HG03159 (cell line): ENCODE measurements around the gene RNASE8.
"Not testable (repeated sequence)": the region's sequence is repeated elsewhere in the genome, so short reads cannot be mapped to it uniquely, and the experiment has no call there.

Source experiments
- ATAC-seq: cut with Tn5 transposase; IDR thresholded peaks from one replicate; pipeline ENCODE4 v1.9.1; 2021; ENCODE audit warnings: mild to moderate bottlenecking, moderate library complexity; ENCODE audit not compliant: unreplicated experiment

Gene RNASE8

DNA sequence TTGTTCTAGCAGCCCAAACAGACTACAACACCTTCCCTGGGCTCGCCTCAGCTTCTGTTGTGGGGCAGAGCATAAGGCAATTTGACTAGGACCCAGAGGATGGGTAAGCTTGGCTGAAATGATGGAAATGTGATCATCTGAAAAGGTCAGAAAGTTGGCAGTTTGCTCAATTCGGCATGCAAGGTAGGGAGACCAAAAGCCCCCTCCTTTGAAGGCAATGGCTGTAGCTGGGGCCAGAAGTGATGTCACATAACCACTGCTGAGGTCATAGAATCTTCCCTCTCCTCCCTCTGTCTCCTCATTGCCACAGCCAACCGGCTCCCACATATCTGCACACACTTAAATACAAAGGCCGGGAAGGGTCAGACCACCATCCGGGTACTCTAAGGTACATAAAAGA is 27.7 kb upstream of the RNASE8 start, which contains the start of gene TPPP2:
TPPP2 (plus strand) TSS at position 301 of the 400 bp plus-strand sequence. CDS start 365 bp downstream, outside the sequence.
- ATAC-seq, result no peak

DNA sequence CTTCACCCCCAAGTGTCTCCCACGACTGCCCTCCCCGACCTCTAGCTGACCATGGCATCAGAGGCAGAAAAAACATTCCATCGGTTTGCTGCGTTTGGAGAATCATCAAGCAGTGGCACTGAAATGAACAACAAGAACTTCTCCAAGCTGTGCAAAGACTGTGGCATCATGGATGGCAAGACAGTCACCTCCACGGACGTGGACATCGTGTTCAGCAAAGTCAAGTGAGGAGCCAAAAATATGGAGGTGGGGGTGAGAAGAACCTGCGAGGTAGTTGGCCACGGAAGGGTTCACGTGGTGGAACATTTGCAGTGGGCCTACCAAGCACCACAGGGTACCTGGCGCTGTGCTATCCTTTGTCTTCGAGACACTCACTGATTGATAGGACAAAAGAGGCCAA is 27.1 kb upstream of the RNASE8 start:
- no peak for ATAC-seq

DNA sequence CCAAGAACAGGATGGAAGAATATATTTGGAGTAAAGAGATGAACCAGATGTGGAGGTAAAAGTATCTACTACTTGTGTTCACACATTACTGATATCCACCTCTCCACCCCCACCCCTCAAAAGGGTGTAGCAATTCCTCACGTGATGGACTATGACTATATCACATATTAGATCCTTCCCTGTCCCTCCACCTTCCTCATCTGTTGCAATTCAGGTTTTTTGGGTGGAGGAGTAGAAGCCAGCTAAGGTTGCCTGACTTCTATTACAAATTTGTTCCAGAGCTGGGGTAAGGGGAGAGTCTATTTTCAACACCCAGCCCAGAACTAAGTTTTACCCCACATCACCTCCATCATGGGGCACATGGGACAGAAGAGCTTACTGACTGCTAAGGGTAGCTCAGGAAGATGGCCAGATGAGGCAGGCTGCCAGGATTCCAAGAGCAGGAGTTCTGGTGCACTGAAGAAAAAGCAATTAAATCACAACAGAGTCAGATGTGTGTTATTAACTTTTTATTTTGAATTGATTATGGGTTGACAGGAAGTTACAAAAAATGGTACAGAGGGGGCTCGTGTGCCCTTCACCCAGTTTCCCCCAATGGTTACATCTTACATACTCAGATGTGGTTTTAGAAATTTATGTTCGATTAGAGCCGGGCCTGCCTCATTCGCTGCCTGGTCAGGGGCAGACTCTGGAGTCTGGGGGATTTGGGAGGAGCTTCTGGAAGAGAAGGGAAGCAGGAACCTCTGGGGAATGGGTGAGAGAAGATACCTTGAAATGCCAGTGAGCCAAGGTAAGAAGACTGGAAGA is 25.1 kb upstream of the RNASE8 start:
- no peak for ATAC-seq

DNA sequence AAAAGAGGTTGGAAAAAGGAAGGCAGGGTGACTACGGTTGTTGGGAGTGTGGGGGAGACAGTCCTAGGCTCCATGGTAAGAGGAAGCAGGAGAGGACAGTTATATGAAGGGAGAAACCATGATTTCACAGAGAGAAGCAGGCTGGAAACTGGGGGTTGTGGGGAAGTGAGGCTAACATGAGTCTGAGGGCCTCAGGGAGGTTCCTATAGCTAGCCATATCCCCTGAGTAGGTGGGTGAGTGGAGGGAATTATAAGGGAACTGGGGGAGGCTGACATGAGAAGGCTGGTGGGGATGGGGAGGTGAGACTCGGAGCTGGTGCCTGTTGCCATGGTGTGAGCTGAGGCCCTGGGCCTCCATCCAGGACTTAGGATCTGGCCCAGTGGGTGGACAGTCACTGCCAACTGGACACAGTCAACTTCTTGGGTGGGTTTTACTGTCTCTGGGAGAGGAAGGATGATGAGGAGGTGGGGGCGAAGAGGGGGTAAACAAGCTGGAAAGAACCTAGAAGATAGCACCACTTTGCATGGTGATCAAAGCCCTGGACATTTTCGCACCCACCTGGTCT is 24.4 kb upstream of the RNASE8 start:
- ATAC-seq, result no peak

DNA sequence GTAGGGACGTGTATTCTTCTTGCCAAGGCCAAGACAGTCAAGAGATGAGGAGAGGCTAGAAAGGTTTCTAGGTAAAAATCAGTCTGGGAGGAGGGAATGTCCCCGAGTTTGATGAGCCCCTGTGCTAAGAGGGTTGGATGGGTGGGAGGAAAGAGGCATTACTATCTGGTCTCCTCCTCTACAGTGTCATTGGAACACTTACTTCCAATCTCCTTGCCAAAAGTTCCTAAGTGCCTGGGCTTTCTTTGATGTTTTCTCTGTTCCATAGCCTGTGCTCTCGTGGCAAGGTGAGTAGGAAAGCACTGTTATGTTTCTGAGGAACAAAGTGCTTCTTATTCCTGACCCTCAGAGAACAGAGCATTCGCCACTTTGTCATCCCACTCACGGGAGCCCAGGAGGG is 22.9 kb upstream of the RNASE8 start, which contains the start of gene RNASE13:
RNASE13 (minus strand) TSS at position 101 of the 400 bp plus-strand sequence. CDS start 519 bp downstream, outside the sequence.
- ATAC-seq, result no peak

DNA sequence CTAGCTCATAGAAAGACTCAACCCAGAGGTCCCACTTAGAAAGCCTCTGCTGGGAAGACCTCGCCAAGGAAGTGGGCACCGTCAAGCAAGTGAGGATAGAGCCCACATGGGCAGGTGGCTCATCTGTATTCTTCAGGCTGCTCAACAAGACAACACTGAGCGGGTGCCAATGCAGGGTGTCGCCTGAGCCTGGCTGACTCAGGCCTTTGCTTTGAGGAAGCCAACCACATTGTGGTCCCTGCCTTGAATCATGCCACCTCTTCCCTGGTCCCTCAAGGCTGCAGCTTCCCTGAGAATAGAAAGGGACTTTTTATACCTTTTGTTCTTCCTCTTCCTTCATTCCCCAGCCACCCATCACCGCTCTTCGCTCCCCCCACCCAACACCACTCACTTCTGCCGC is 20.9 kb upstream of the RNASE8 start:
- ATAC-seq, result no peak

DNA sequence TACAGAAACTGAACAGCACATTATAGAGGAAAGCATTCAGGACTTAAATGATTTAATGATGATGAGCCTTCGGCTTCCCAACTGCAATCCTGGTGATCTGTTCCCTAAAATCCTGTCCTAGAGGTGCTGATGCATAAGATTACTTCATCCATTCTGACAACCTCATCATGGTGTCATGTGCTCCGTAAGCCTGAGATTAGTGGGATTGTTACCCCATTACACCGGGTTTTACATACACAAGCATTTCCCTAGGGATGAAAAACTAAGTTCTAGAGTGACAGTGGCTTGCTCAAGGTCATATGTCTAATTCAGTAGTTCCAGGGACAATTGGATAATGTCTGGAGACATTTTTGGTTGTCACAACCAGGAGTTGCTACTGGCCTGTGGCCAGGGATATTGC is 20.5 kb upstream of the RNASE8 start:
- no peak for ATAC-seq

DNA sequence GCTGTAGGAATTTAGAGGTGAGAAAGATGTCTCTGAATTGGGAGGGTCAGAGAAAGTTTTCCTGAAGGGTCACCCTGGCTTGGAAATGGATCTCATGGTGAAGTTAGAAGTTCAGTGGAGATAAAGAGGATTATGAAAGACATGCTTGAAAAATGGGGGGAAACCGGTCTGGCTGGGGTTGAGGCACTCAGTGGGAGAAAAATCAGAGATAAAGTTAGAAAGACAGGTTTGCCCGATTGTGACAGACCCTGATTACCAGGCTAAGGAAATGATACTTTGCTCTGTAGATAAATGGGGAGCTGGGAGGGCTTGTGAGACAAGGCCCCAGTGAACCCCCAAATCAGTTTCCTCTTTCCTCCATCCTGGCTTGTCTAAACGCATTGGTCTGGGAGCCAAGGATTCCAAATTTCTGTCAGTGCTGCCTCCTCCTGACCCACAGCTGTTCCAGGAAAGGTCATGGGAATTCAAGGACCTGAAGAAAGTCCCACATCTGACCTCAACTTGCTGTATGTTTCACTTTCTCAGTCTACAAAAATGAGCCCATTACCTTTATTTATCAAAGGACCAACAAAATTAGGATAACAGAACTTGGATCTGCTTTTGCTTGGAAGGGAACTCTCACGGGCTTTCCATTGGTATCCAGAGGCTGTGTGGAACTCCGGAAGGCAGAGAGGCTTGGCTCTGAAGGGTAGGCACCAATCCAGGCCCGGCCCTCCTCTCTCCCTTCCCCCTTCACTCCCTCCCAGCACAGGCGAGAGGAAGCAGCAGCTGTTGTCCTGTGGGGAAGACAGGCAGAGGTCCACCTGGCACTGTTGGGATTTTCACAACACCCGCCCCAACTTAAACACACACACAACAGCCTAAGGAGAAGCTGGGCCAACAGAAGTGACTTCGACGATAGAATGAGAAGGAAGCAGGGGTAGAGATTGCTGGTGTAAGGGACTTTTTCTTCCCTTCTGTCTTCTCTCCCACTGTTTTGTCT is 18.9 kb upstream of the RNASE8 start:
- ATAC-seq, result no peak

DNA sequence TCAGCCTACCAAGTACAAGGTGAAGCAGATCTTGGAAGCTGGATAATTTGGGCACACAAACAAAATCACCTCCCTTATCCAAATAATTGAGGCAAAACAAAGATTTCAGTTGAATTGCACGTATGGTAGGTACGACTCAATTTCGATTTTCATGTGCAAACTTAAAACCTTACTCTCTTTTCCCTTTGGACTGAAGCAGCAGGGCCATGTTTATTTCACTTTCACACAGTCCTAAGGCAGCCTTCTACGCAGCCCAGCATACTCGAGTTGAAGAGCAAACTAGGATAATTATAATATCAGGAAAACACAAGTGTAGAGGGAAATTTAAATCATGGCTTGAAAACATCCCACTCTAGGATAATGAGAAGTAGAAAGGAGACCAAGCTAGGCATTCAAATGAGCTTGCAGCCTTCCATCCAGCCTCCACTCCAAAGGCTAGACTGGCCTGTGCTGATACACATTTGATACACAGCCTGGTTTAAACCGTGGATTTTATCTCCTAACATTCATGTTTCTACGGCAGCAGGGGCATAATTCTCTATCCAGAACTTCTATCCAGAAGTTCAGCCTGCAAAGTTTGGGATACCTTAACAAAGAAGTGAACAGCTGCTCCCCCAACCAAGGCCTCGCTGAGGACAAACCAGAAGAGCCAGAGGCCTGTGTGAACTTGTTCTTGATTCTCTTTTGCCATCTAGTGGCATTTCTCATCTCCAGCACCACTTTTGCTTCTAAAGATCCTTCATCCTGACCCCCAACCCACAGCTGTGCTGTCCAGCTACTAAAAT is 17.8 kb upstream of the RNASE8 start:
- no peak for ATAC-seq

DNA sequence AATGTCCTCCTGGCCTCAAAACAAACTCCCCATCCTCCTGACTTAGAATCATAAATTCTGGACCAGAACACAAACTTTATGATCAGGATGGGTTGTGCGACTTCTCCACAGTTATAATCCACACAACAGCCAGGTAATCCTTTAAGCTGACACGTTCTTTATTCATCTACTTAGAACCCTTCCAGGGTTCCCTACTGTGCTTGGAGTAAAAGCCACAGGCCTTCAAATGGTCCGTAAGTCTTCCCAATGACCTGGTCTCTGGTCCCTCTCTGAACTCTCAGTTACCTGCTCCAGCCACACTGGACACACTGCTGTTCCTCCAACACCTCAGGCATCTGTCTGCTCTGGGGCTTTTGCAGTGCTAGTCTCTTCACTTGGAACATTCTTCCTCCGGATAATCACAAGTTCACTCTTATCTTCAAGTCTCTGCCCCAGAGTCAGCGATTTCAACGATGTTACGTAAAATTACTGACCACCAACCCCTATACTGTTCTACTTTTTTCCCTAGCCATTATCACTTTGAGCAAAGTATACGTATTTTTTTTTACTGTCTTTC is 17.2 kb upstream of the RNASE8 start:
- ATAC-seq, result no peak

DNA sequence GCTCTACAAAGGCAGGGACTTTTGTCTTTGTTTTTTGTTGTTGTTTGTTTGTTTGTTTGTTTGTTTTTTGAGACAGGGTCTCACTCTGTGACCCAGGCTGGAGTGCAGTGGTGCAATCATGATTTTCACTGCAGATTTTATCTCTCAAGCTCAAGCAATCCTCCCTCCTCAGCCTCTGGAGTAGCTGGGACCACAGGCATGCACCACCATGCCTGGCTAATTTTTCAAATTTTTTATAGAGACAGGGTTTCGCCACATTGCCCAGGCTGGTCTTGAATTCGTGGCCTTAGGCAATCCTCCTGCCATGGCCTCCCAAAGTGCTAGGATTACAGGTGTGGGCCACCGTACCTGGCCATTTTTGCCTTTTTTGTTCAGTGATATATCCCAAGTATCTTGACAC is 16.7 kb upstream of the RNASE8 start:
- ATAC-seq, result not testable (repeated sequence)

DNA sequence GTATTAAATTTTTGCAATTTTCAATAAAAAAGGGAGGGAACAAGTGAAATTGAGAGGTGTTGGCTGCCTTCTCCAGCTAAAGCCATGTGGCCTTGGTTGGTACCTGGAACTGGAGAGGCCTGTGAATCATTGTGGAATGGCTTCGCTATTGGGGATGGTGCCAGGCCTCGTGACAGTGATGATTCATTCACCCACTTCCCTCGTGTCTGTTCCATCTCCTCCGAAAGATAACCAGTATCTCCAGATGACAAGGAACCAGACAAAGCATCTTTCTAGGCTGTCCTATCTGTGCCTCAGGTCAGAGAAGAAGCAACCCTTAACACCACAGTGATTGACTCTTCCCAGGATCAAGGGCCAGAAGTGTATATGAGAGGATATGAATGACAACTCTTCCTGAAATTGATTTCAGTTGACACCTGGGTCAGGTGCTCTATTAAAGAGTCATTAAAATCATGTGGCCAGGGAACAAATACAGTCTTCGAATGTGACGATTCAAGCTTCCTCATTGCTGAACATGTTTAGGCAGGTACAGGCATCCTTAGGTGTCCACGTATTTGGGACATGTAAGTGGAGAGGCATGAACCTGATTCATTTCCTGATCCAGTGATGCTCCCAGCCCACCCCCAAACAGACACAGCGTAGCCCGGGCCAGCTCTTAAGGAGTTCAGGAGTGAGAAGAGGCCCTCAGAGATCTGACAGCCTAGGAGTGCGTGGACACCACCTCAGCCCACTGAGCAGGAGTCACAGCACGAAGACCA is 15.8 kb upstream of the RNASE8 start, which contains the start of gene RNASE7:
RNASE7 (plus strand) TSS at position 687 of the 758 bp plus-strand sequence. CDS start 631 bp downstream, outside the sequence.
- no peak for ATAC-seq

DNA sequence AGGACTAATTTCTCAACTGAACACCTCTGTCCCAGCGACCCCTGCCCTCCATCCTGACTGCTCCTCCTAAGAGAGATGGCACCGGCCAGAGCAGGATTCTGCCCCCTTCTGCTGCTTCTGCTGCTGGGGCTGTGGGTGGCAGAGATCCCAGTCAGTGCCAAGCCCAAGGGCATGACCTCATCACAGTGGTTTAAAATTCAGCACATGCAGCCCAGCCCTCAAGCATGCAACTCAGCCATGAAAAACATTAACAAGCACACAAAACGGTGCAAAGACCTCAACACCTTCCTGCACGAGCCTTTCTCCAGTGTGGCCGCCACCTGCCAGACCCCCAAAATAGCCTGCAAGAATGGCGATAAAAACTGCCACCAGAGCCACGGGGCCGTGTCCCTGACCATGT is 14.7 kb upstream of the RNASE8 start:
- ATAC-seq, result no peak

DNA sequence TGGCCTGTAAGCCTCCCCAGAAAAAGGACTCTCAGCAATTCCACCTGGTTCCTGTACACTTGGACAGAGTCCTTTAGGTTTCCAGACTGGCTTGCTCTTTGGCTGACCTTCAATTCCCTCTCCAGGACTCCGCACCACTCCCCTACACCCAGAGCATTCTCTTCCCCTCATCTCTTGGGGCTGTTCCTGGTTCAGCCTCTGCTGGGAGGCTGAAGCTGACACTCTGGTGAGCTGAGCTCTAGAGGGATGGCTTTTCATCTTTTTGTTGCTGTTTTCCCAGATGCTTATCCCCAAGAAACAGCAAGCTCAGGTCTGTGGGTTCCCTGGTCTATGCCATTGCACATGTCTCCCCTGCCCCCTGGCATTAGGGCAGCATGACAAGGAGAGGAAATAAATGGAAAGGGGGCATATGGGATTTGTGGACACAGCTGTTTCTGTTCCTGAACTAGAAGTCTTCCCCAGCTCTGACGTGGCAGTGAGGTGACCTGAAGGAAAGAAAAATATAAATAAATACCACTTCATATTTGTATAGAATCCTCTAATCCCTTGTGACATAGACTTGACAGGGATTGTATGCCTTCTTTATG is 14.1 kb upstream of the RNASE8 start:
- no peak for ATAC-seq

DNA sequence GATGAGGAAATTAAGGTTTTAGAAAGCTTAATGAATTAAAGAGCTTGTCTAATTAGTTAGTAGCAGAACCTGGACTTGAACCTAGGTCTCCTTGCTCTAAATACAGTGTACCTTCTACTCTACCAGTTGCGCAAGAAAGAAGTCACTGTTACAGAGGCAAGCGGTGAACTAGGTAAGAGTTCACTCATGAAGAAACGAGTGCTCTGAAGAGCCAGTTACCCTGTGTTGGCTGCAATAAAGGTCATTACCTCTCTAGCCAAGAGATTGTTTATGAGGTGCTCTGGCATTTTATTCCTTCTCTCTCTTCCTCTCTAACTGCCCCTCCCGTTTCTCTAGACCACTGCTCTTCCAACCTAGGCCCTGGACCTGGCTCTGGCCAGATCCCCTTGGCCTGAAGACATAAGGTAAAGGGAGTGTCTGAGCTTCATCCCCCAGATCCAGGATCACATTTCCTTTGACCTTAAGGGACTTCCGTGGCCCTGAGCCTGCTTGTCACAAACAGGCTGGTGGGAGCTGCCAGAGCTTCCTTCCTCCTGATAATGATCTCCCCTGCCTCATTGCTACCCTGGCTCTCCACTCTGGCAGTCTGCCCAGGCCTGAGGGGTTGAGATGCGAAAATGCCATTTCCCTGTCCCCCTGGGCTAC is 13.5 kb upstream of the RNASE8 start:
- ATAC-seq, result no peak

DNA sequence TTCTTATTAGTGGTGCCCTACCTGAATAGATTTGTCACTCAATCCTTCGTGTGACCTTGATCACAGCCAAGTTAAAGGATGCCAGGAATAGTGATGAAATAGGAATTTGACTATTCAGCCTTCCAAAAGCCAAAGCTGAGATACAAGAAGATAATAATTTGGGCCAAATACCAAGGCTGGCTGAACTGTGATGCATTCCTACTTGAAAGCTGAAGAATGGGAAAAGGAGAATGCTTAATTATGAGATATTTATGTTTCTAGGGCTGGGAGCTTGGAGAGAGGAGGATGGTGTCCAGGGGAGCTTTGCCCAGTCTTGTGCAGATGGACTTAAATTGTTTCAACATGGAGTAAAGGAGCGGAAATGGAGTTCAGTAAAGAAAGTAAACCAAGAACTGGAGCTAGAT is 10.2 kb upstream of the RNASE8 start:
- ATAC-seq, result no peak

DNA sequence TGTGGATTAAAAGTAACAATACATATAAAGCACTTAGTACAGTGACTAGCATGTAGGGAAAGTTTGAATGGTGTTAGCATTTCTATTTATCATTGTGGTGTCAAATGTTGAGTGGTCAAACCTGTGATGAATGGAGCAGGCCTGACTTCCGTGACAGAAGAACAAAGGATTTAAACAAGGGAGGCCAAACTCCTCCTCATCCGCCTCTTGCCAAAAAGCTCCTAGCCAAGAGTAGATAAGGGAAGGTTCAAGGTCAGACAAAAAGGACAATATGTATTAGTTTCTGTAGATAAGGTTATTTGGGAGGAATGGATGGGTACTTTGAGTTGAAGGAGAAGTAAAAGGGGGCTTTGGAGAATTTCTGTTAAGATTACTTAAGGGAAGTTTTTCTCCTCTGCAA is 9.0 kb upstream of the RNASE8 start:
- no peak for ATAC-seq

DNA sequence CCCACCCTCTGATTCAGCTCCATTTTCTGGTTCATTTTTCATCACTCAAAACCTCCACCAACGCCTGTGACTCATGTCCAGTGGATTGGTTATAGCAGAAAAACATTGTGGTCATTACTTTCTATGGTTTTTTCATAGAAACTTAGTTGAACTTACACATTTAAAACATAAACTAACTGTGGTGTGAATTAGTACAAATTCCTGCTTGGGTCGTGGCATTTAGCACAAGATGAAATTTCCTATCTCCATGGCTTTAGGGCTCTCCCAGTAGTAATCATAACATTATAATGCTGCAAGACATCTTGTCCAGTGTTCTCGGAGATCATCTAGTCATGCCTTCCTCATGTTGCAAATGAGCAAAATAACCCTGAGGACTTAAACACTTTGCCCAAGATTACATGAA is 8.3 kb upstream of the RNASE8 start:
- no peak for ATAC-seq
